ENCODE measurements around the gene KIF7.

GRCh38 chr15:89640245-89640644, 15.0 kb downstream of the KIF7 start:
- no peak for TF ChIP-seq REST (IDR thresholded peaks at IDR 0.05; ENCODE audit: unreplicated experiment)
- TF ChIP-seq CTCF (conservative IDR thresholded peaks at IDR 0.05; ENCODE audit: low read depth in 2 of 2), result no peak
- TF ChIP-seq EZH2 (IDR thresholded peaks at IDR 0.05; ENCODE audit: low read depth, unreplicated experiment), result no peak
- no peak for TF ChIP-seq POLR2AphosphoS5 (IDR thresholded peaks at IDR 0.05; ENCODE audit: low read depth)
- no peak for TF ChIP-seq EZH2phosphoT487 (IDR thresholded peaks at IDR 0.05; ENCODE audit: unreplicated experiment)
- TF ChIP-seq JUNB (IDR thresholded peaks at IDR 0.05; ENCODE audit: unreplicated experiment), result no peak
- TF ChIP-seq ZNF114 (CRISPR knock-in tag; IDR thresholded peaks at IDR 0.05), result no peak
- no peak for TF ChIP-seq CREB1 (CRISPR knock-in tag; IDR thresholded peaks at IDR 0.05; ENCODE audit: low read depth)
- TF ChIP-seq, protein P1, sequence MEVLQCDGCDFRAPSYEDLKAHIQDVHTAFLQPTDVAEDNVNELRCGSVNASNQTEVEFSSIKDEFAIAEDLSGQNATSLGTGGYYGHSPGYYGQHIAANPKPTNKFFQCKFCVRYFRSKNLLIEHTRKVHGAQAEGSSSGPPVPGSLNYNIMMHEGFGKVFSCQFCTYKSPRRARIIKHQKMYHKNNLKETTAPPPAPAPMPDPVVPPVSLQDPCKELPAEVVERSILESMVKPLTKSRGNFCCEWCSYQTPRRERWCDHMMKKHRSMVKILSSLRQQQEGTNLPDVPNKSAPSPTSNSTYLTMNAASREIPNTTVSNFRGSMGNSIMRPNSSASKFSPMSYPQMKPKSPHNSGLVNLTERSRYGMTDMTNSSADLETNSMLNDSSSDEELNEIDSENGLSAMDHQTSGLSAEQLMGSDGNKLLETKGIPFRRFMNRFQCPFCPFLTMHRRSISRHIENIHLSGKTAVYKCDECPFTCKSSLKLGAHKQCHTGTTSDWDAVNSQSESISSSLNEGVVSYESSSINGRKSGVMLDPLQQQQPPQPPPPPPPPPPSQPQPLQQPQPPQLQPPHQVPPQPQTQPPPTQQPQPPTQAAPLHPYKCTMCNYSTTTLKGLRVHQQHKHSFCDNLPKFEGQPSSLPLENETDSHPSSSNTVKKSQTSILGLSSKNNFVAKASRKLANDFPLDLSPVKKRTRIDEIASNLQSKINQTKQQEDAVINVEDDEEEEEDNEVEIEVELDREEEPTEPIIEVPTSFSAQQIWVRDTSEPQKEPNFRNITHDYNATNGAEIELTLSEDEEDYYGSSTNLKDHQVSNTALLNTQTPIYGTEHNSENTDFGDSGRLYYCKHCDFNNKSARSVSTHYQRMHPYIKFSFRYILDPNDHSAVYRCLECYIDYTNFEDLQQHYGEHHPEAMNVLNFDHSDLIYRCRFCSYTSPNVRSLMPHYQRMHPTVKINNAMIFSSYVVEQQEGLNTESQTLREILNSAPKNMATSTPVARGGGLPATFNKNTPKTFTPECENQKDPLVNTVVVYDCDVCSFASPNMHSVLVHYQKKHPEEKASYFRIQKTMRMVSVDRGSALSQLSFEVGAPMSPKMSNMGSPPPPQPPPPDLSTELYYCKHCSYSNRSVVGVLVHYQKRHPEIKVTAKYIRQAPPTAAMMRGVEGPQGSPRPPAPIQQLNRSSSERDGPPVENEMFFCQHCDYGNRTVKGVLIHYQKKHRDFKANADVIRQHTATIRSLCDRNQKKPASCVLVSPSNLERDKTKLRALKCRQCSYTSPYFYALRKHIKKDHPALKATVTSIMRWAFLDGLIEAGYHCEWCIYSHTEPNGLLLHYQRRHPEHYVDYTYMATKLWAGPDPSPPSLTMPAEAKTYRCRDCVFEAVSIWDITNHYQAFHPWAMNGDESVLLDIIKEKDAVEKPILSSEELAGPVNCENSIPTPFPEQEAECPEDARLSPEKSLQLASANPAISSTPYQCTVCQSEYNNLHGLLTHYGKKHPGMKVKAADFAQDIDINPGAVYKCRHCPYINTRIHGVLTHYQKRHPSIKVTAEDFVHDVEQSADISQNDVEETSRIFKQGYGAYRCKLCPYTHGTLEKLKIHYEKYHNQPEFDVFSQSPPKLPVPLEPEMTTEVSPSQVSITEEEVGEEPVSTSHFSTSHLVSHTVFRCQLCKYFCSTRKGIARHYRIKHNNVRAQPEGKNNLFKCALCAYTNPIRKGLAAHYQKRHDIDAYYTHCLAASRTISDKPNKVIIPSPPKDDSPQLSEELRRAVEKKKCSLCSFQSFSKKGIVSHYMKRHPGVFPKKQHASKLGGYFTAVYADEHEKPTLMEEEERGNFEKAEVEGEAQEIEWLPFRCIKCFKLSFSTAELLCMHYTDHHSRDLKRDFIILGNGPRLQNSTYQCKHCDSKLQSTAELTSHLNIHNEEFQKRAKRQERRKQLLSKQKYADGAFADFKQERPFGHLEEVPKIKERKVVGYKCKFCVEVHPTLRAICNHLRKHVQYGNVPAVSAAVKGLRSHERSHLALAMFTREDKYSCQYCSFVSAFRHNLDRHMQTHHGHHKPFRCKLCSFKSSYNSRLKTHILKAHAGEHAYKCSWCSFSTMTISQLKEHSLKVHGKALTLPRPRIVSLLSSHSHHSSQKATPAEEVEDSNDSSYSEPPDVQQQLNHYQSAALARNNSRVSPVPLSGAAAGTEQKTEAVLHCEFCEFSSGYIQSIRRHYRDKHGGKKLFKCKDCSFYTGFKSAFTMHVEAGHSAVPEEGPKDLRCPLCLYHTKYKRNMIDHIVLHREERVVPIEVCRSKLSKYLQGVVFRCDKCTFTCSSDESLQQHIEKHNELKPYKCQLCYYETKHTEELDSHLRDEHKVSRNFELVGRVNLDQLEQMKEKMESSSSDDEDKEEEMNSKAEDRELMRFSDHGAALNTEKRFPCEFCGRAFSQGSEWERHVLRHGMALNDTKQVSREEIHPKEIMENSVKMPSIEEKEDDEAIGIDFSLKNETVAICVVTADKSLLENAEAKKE (CRISPR knock-in tag; IDR thresholded peaks at IDR 0.05), result no peak

All from GM23338 (cell line).